ENCODE measurements around the gene KAZN. TPM values are rescaled to one million over a fixed set of nuclear protein-coding genes. Genes with fewer than 3 reads are reported as not detected.

Gene KAZN
- polyA plus RNA-seq, 1 donor from 2014 or later, result 20.6 TPM

DNA sequence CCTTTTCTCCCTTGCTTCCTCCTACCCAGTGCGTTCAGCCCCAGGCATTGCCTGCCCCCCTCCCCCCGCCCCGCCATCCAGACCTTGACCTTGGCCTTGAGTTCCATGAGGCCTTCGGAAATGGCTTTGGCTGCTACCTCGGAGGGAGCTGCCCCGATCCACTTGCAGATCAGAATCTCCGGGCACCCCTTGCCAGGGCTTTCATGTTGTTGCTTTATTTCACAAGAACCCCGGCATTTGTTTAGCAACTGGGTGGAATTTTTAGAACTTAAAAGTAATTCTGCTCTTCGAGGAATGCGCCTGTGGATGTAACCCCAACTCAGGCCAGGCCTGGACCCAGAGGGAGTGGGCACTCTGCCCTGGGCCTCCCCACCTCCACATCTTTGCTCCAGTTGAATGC lies 401.0 kb downstream of the KAZN start:
- TF ChIP-seq POLR2AphosphoS5 (IDR thresholded peaks at IDR 0.05) (no peak), TAF1 (IDR thresholded peaks at IDR 0.05; ENCODE audit: low read depth) (no peak), SMC3 (conservative IDR thresholded peaks at IDR 0.05; ENCODE audit: poor library complexity) (no peak), REST (IDR thresholded peaks at IDR 0.05; ENCODE audit: borderline replicate concordance) (no peak), EP300 (conservative IDR thresholded peaks at IDR 0.05; ENCODE audit: poor library complexity, severe bottlenecking) (no peak), EZH2 (IDR thresholded peaks at IDR 0.05; ENCODE audit: borderline replicate concordance, insufficient read depth, low read length, poor library complexity, severe bottlenecking) (no peak), RAD21 (conservative IDR thresholded peaks at IDR 0.05) (no peak), MXI1 (conservative IDR thresholded peaks at IDR 0.05; ENCODE audit: poor library complexity, severe bottlenecking) (no peak)
- TF ChIP-seq, protein P1, sequence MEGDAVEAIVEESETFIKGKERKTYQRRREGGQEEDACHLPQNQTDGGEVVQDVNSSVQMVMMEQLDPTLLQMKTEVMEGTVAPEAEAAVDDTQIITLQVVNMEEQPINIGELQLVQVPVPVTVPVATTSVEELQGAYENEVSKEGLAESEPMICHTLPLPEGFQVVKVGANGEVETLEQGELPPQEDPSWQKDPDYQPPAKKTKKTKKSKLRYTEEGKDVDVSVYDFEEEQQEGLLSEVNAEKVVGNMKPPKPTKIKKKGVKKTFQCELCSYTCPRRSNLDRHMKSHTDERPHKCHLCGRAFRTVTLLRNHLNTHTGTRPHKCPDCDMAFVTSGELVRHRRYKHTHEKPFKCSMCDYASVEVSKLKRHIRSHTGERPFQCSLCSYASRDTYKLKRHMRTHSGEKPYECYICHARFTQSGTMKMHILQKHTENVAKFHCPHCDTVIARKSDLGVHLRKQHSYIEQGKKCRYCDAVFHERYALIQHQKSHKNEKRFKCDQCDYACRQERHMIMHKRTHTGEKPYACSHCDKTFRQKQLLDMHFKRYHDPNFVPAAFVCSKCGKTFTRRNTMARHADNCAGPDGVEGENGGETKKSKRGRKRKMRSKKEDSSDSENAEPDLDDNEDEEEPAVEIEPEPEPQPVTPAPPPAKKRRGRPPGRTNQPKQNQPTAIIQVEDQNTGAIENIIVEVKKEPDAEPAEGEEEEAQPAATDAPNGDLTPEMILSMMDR (IDR thresholded peaks at IDR 0.05; ENCODE audit: poor library complexity, severe bottlenecking), result no peak
- Histone ChIP-seq H3K27ac (ENCODE audit: low read length) (no peak overlapping the region), H4K20me1 (ENCODE audit: insufficient read depth) (no peaks in the 10 kb centered on the region), H3K9ac (ENCODE audit: low read length) (no peak overlapping the region), H3K36me3 (ENCODE audit: insufficient read depth, low read length) (no peaks in the 10 kb centered on the region), H3K9me2 (ENCODE audit: insufficient read depth, low read length) (no peaks in the 10 kb centered on the region), H2AFZ (ENCODE audit: low read depth, low read length) (no peak overlapping the region), H3K9me3 (ENCODE audit: low read length) (no peaks in the 10 kb centered on the region), H3K4me2 (ENCODE audit: low read length) (no peak overlapping the region), H3K27me3 (ENCODE audit: insufficient read depth, low read depth, low read length) (no peaks in the 10 kb centered on the region), H3K4me3 (ENCODE audit: low read length) (no peak overlapping the region), H3F3A (ENCODE audit: insufficient read depth, low read length, poor library complexity, severe bottlenecking) (no peaks in the 10 kb centered on the region), H3K79me2 (replicated peaks; ENCODE audit: insufficient read depth, low read length) (no peaks in the 10 kb centered on the region)

DNA sequence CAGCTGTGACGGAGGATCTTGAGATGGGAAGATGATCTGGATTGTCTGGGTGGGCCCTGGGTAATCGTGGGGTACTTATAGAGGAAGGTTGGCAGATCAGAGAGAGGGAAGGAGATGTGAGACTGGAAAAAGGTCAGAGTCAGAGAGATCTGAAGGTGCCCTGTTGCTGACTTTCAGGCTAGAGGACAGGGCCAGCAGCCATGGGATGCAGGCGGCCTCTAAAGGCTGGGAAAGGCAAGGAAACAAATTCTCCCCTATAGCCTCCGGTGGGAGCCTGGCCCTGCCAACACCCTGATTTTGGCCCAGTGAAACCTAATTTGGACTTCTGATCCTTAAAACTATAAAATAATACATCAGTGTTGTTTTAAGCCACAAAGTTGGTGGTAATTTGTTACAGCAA lies 401.5 kb downstream of the KAZN start:
- H3K9ac ChIP-seq (ENCODE audit: low read length), result no peak overlapping the region
- no peaks in the 10 kb centered on the region for H3K36me3 ChIP-seq (ENCODE audit: insufficient read depth, low read length)
- H3K79me2 ChIP-seq (replicated peaks; ENCODE audit: insufficient read depth, low read length), result no peaks in the 10 kb centered on the region
- H3K27me3 ChIP-seq (ENCODE audit: insufficient read depth, low read depth, low read length), result no peaks in the 10 kb centered on the region
- no peak overlapping the region for H2AFZ ChIP-seq (ENCODE audit: low read depth, low read length)
- no peaks in the 10 kb centered on the region for H4K20me1 ChIP-seq (ENCODE audit: insufficient read depth)
- H3K9me3 ChIP-seq (ENCODE audit: low read length), result no peaks in the 10 kb centered on the region
- no peaks in the 10 kb centered on the region for H3K9me2 ChIP-seq (ENCODE audit: insufficient read depth, low read length)
- no peaks in the 10 kb centered on the region for H3F3A ChIP-seq (ENCODE audit: insufficient read depth, low read length, poor library complexity, severe bottlenecking)
- H3K4me3 ChIP-seq (ENCODE audit: low read length), result no peak overlapping the region
- no peak overlapping the region for H3K27ac ChIP-seq (ENCODE audit: low read length)
- H3K4me2 ChIP-seq (ENCODE audit: low read length), result no peak overlapping the region
- TF ChIP-seq POLR2AphosphoS5 (IDR thresholded peaks at IDR 0.05), result no peak
- TF ChIP-seq, protein P1 (IDR thresholded peaks at IDR 0.05; ENCODE audit: poor library complexity, severe bottlenecking), result no peak
- no peak for TF ChIP-seq EP300 (conservative IDR thresholded peaks at IDR 0.05; ENCODE audit: poor library complexity, severe bottlenecking)
- TF ChIP-seq REST (IDR thresholded peaks at IDR 0.05; ENCODE audit: borderline replicate concordance), result no peak
- no peak for TF ChIP-seq MXI1 (conservative IDR thresholded peaks at IDR 0.05; ENCODE audit: poor library complexity, severe bottlenecking)
- TF ChIP-seq TAF1 (IDR thresholded peaks at IDR 0.05; ENCODE audit: low read depth), result no peak
- TF ChIP-seq EZH2 (IDR thresholded peaks at IDR 0.05; ENCODE audit: borderline replicate concordance, insufficient read depth, low read length, poor library complexity, severe bottlenecking), result no peak
- no peak for TF ChIP-seq SMC3 (conservative IDR thresholded peaks at IDR 0.05; ENCODE audit: poor library complexity)
- TF ChIP-seq RAD21 (conservative IDR thresholded peaks at IDR 0.05), result no peak
